OCI-LY7 (cell line): ENCODE data around the gene NCEH1.

Source experiments
- EZH2phosphoT487 ChIP-seq: fragments of 200-600 bp; sonication (generic); IDR thresholded peaks from 2 replicates; pipeline ENCODE4 v1.6.1; 2018; ENCODE audit warnings: low read depth, borderline replicate concordance, mild to moderate bottlenecking, mixed run types, antibody characterized with exemption, low read length, moderate library complexity, mixed read lengths
- TF ChIP-seq, protein P1 (sequence below): fragments of 200-600 bp; sonication (generic); conservative IDR thresholded peaks from 2 replicates; pipeline ENCODE4 v1.5.1; 2014; ENCODE audit warnings: mild to moderate bottlenecking, antibody characterized with exemption, low read length, moderate library complexity, mixed read lengths

DNA sequence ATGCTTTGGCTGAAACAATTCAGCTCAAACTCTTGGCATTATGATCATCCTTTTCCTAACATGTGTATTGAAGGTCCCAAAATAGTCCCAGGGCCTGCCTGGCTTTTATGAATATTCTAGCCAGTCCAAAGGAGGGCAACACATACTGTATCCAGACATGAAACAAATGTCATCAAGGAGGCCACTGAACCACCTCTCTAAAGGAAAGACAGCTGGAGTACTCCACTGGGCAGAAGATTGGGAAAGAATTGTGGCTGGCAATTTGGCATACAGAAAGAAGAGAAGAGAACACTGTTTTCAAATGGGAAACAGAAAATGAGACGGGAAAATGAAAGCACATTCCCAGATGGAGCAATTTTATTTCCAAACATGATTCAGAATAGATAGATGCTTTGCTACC lies 80.6 kb downstream of the NCEH1 start:
- TF ChIP-seq, protein P1, sequence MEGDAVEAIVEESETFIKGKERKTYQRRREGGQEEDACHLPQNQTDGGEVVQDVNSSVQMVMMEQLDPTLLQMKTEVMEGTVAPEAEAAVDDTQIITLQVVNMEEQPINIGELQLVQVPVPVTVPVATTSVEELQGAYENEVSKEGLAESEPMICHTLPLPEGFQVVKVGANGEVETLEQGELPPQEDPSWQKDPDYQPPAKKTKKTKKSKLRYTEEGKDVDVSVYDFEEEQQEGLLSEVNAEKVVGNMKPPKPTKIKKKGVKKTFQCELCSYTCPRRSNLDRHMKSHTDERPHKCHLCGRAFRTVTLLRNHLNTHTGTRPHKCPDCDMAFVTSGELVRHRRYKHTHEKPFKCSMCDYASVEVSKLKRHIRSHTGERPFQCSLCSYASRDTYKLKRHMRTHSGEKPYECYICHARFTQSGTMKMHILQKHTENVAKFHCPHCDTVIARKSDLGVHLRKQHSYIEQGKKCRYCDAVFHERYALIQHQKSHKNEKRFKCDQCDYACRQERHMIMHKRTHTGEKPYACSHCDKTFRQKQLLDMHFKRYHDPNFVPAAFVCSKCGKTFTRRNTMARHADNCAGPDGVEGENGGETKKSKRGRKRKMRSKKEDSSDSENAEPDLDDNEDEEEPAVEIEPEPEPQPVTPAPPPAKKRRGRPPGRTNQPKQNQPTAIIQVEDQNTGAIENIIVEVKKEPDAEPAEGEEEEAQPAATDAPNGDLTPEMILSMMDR, result no peak
- no peak for TF ChIP-seq EZH2phosphoT487
